ENCODE measurements around the gene PIK3CB. TPM values are rescaled to one million over a fixed set of nuclear protein-coding genes. Genes with fewer than 3 reads are reported as not detected.

Gene PIK3CB
- total RNA-seq, 1 donor from 2014 or later: 38.1 TPM

Other genes with a start within 250 kb of the PIK3CB start
- gene CEP70, start 240.7 kb downstream of the PIK3CB start, total RNA-seq: 53.1 TPM
- gene FAIM, start 226.2 kb downstream of the PIK3CB start, total RNA-seq: 19.9 TPM
- gene FOXL2, start 112.2 kb upstream of the PIK3CB start, total RNA-seq: not detected
- gene FOXL2NB, start 112.3 kb upstream of the PIK3CB start, total RNA-seq: 0.25 TPM
- gene PRR23A, start 171.3 kb upstream of the PIK3CB start, total RNA-seq: not detected
- gene PRR23B, start 186.0 kb upstream of the PIK3CB start, total RNA-seq: not detected
- gene PRR23C, start 210.0 kb upstream of the PIK3CB start, total RNA-seq: not detected